ENCODE results near the gene LPO.

Gene LPO

GRCh38 chr17:58238147-58238634, at the start of gene LPO:
Gene LPO, plus strand, starts transcription at chr17:58238584. Its CDS starts 4,396 bp downstream, at chr17:58242980.
- in situ Hi-C loops (cut with HindIII; ENCODE audit: low sequenced_read_pairs): no loop called here

- in situ Hi-C loops (cut with HindIII; ENCODE audit: low sequenced_read_pairs): loop anchor here (10.0 kb wide), 1 partner anchor 55 kb away; no protein-coding TSS in a partner anchor
These were observed 48.8 kb upstream of the LPO start for GRCh38 chr17:58189436-58190146.

DNA sequence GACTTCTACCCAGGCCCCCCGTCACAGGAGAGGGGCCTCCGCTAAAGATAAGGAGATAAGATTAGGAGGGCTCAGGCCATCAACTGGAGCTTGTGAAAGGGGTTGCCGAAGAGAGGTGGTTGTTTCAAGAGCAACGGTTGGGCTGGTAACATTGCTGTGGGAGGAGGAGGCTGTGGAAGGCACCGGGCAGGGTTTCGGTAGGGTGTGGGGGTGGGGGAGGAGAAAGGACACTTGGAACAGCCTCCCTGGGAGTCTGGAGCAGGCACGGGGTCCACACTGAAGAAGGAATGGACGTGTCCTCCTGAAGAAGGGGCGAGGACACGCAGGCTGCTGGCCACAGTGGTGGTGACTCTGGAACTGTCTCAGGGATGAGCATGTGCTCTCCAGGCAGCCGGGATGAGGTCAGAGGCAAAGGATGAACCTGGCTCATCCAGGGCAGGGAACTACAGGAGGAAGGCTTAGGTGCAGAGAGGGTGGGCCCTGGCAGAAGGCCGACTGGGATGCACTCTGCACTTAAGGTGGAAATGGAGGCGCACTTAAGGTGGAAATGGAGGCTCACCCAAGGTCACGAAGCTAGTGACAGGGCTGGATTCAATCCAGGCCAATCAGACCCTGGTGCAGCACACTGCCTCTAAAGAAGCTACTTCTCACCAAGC, 47.0 kb upstream of the LPO start:
- in situ Hi-C loops (cut with HindIII; ENCODE audit: low sequenced_read_pairs): no loop called here

DNA sequence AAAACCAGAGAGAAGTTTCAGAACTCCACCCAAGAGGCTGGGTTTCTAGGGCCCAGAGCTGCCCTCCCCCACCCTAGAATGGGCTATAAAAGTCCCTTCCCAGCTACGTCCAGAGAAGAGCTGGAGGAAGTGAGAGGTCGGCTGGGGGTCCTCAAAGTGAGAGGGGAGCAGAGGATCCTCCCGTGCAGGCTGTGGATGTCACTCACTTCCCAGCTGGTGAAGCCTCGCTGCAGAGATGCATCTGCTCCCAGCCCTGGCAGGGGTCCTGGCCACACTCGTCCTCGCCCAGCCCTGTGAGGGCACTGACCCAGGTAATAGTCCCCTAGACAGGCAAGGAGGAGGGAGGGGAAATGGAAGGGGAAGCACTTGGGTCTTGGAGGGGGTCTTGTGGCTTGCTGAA, 45.8 kb upstream of the LPO start, which contains the start of gene EPX:
EPX (plus strand) TSS at position 115 of the 400 bp plus-strand sequence; CDS start at position 236, 121 bp downstream.
- in situ Hi-C loops (cut with HindIII; ENCODE audit: low sequenced_read_pairs): no loop called here

DNA sequence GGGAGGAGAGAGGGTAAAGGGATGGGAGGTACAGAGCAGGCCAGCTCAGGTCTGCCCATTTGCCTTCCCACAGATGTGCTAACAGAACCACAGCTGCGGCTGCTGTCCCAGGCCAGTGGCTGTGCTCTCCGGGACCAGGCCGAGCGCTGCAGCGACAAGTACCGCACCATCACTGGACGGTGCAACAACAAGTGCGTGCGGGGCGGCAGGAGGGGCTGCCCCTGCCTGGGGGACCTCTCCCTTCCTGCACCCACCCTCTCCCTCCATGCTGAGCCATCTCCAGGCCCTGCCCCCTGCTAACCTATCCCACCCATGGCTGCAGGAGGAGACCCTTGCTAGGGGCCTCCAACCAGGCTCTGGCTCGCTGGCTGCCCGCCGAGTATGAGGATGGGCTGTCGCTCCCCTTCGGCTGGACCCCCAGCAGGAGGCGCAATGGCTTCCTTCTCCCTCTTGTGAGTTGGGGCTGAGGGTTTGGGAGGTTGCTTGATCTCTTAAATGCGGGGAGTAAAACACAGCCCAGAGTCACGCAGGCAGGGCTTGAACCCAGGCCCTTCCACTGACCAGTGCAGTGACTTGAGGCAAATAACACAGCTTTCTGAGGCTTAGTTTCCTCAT, 44.6 kb upstream of the LPO start:
- in situ Hi-C loops (cut with HindIII; ENCODE audit: low sequenced_read_pairs): no loop called here

GRCh38 chr17:58195518-58196123, 42.8 kb upstream of the LPO start:
- in situ Hi-C loops (cut with HindIII; ENCODE audit: low sequenced_read_pairs): no loop called here

DNA sequence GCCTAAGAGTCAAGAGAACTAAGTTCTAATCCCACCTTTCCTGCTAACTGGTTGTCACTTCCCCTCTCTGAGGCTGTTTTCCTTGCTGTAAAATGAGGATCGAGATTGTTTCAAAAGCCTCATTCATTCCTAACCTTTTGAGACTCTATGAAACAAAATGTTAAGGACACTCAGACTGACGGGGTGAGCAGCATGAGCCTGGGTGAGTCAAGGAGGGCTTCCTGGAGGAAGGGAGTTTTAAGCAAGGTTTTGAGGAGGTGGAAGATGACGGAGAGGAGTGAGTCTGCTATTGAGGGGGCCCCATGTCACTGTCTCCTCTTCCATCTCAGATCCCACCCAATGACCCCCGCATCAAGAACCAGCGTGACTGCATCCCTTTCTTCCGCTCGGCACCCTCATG, 41.8 kb upstream of the LPO start:
- in situ Hi-C loops (cut with HindIII; ENCODE audit: low sequenced_read_pairs): no loop called here

DNA sequence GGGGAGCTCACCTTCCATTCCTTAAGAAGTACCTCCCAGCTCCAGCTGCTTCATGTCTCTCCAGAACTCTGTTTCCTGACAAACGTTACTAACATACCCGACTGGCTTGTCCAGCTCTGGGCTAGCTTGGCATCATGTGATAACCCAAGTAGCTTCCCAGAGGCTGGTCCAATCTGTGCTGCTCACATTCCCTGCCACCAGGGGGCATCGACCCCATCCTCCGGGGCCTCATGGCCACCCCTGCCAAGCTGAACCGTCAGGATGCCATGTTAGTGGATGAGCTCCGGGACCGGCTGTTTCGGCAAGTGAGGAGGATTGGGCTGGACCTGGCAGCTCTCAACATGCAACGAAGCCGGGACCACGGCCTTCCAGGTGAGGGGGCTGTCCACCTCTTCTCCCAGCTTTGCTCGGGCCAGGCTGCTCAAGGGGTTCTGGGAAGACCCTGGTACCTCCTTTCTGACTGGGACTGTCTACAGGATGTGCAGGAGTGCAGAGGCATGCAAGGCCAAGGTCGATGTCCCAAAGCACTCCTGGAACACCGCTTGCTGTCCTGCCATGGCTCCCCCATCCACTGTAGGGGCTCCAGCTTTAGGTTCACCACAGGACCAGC, 38.3 kb upstream of the LPO start:
- in situ Hi-C loops (cut with HindIII; ENCODE audit: low sequenced_read_pairs): no loop called here

GRCh38 chr17:58202859-58203258, 35.5 kb upstream of the LPO start:
- in situ Hi-C loops (cut with HindIII; ENCODE audit: low sequenced_read_pairs): no loop called here

DNA sequence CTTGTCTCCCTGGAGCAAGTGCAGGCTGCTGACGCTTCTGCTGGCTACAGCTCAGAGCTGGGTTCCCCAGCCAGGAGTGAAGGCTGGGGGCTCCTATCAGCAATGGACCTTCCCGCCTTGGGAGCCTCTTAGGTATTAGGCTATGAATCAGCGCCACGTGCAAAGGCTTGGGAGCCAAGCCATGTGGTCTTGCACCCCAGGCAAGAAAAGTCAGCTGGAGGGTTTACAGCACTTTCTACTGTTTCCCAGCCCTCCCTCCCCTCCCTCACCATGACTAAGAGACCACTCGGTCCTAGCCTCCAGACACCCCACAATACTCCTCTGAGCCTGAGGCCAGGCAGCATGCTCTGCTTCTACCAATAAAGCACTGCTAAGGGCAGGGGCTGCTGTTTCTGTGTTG, 33.6 kb upstream of the LPO start:
- in situ Hi-C loops (cut with HindIII; ENCODE audit: low sequenced_read_pairs): no loop called here

- in situ Hi-C loops (cut with HindIII; ENCODE audit: low sequenced_read_pairs): no loop called here
These were observed 32.4 kb upstream of the LPO start for GRCh38 chr17:58205936-58206335.

- in situ Hi-C loops (cut with HindIII; ENCODE audit: low sequenced_read_pairs): no loop called here
These were observed 30.9 kb upstream of the LPO start for GRCh38 chr17:58207451-58207850.

- in situ Hi-C loops (cut with HindIII; ENCODE audit: low sequenced_read_pairs): no loop called here
These were observed 30.0 kb upstream of the LPO start for GRCh38 chr17:58208344-58208743.

DNA sequence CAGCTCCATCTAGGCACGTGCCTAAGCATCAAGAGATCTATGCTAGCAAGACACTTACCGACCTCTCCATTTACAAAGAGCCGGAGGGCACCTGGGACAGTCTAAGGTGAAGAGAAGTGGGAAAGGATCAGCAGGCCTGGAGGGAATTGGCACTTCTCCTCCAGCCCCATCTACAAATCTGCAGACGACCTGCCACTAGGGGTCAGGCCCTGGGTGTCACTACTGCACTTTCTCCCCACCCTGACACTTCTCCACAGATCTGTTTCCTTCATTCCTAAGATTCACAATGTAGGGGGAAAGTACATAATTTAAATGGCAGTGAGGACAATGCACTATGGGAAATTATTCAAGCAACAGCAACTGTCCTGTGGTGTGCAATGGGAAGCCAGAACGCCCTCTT, 27.5 kb upstream of the LPO start:
- in situ Hi-C loops (cut with HindIII; ENCODE audit: low sequenced_read_pairs): no loop called here

DNA sequence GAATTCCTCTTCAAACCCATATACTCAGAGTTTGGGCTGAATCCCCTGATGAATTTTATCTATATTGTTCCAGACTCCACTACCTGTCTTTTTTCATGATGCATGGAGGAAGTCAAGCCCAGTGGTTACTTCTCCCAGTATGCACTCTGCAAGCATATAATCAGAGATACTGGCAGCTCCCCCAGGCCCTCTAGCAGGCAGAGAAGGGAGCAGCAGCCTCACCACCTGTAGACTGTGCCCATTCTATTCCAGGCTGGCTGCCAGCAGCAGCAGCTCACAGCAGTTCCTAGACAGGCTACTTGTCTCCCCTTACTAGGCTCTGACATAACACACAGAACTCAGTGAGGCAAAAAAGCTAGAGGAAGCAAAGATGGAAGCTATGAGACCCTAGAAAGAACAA, 22.7 kb upstream of the LPO start:
- in situ Hi-C loops (cut with HindIII; ENCODE audit: low sequenced_read_pairs): no loop called here

DNA sequence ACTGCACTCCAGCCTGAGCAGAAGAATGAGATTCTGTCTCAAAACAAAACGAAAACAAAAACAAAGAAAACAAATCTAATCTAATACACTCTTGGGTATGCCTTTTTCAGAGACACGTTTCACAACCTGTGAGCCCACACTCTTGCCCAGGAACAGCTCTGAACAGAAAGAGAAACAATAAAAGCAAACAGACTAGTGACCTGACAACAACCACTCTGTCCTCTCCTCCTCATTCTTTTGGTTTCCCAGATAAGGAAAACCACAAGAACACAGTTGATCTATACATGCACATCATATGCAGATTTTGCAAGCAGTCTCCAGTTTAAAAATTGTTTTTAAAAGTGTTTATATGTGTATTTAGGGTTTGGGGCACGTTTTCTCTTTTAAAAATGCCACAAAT, 20.6 kb upstream of the LPO start:
- in situ Hi-C loops (cut with HindIII; ENCODE audit: low sequenced_read_pairs): no loop called here

DNA sequence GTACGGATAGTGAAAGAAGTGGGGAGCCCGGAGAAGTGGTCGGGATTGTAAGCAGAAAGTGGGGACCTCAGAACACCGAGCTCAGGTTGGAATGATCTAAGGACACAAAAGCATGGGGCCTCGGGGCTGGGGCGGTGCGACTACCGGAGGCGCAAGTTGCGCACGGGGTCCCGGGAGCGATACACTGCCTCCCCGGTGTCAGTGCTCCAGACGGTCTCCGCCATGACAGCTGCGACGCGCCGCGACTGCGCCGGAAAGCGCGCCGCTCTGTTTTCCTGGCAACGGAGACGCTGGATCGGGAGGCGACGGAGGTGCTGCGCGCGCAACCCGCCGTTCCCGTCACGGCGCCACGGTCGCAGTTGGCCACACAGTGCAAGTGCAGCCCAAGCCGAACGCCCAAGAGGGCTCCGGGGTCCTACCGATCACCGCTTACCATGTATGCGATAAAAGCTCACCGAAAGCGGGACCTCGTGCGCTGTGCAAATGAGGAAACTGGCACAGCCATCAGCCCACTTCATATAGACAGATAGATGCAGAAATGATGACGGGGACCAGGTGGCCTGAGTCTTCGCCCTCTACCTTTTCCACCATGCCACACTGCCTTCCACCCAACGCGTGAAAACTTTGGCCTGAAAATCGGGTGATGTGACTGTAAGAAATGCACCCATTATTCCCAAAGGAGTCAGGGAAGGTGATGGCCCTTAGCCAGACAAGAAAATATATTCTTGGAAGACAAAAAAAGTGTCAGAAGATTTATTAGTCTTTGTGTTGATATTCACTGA, 19.2 kb upstream of the LPO start, which contains the start of gene MKS1:
MKS1 (minus strand) TSS at position 249 of the 782 bp plus-strand sequence; CDS start at position 224, 25 bp downstream.
- in situ Hi-C loops (cut with HindIII; ENCODE audit: low sequenced_read_pairs): no loop called here

DNA sequence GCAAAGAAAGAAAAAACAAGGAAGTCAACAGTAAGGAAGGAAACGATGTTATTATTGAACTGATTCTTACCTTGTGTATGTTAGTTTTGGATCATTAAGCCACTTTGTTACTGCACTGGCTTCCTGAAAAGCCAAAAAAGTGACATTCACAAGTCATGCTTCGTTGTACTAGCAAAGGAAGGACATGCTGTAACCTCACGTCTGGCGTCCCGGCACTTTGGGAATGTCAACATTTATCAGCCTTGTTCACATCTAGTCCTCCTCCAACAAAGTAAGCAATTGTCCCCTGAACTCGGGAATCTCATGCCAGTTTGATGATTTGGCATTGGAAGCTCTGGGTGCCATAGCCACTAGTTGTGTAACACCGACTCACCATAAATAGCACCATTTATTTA, 18.6 kb upstream of the LPO start:
- in situ Hi-C loops (cut with HindIII; ENCODE audit: low sequenced_read_pairs): no loop called here

- in situ Hi-C loops (cut with HindIII; ENCODE audit: low sequenced_read_pairs): no loop called here
These were observed 14.1 kb upstream of the LPO start for GRCh38 chr17:58224315-58224714.

DNA sequence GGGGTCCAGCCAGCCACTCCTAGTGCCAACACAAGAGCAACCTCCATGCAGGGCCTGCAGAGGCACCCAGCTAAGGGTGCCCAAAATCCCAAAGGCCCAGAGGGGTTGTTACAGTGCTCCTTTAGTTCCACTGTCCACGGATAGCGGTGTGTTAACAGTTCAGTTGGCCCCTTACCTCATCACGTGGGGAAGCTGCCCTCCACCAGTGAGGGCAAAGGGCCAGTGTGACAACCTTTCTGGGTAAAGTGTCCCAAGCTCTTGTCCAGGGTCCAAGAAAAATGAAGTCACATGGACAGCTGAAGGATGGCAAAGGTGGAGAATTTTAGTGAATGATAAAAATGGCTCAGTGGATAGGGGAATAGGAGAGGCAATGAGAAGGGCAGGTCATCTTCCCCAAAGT, 10.7 kb upstream of the LPO start:
- in situ Hi-C loops (cut with HindIII; ENCODE audit: low sequenced_read_pairs): no loop called here
